ENCODE results near the gene ZDHHC8.
A peak's percentile ranks its signal among the peaks of the same experiment; 100 is the strongest.

The ZDHHC8 gene

GRCh38 chr22:20115691-20116375 is 15.8 kb upstream of the ZDHHC8 start, which contains the start of gene RANBP1:
Gene RANBP1, plus strand, starts transcription at chr22:20116104. Its CDS starts 81 bp downstream, at chr22:20116185.
- DNase-seq, result no peak

- no peak for DNase-seq
These were observed 15.1 kb upstream of the ZDHHC8 start for GRCh38 chr22:20116376-20116950.

GRCh38 chr22:20116951-20117632 is 14.5 kb upstream of the ZDHHC8 start, which contains the start of gene TRMT2A:
Gene TRMT2A, minus strand, starts transcription at chr22:20117226. Its CDS starts 320 bp downstream, at chr22:20116906.
- peak; percentile 81 to 96 for DNase-seq

- DNase-seq, result no peak
These were observed 13.8 kb upstream of the ZDHHC8 start for GRCh38 chr22:20117633-20118299.

GRCh38 chr22:20118300-20119020 is 13.1 kb upstream of the ZDHHC8 start:
- no peak for DNase-seq

- DNase-seq, result no peak
These were observed 9.7 kb upstream of the ZDHHC8 start for GRCh38 chr22:20121856-20122415.

GRCh38 chr22:20123366-20124082 is 8.1 kb upstream of the ZDHHC8 start:
- DNase-seq, result no peak

GRCh38 chr22:20124083-20124787 is 7.4 kb upstream of the ZDHHC8 start:
- no peak for DNase-seq

GRCh38 chr22:20125201-20126174 is 6.1 kb upstream of the ZDHHC8 start:
- DNase-seq, result no peak

- DNase-seq, result no peak
These were observed 5.1 kb upstream of the ZDHHC8 start for GRCh38 chr22:20126284-20127029.

- DNase-seq, result no peak
These were observed 4.2 kb upstream of the ZDHHC8 start for GRCh38 chr22:20127318-20127868.

- no peak for DNase-seq
These were observed 3.6 kb upstream of the ZDHHC8 start for GRCh38 chr22:20127869-20128618.

GRCh38 chr22:20128619-20128901 is 3.0 kb upstream of the ZDHHC8 start:
- DNase-seq, result no peak

- peak in 1 of 2 experiments; percentile 41 for DNase-seq
These were observed 2.5 kb upstream of the ZDHHC8 start for GRCh38 chr22:20128902-20129746.

- no peak for DNase-seq
These were observed 1.9 kb upstream of the ZDHHC8 start for GRCh38 chr22:20129747-20130014.

- DNase-seq, result peak in 1 of 2 experiments; percentile 51
These were observed 1.3 kb upstream of the ZDHHC8 start for GRCh38 chr22:20130319-20130718.

Measured in NCI-H526 (cell line).